GM21423 (cell line): ENCODE results near the gene KCNJ18.
"Not testable (repeated sequence)": the region's sequence is repeated elsewhere in the genome, so short reads cannot be mapped to it uniquely, and the experiment has no call there.

Source experiments
- ATAC-seq: cut with Tn5 transposase; IDR thresholded peaks from one replicate; pipeline ENCODE4 v1.9.1; 2021; ENCODE audit warnings: mild to moderate bottlenecking, moderate library complexity; ENCODE audit not compliant: unreplicated experiment

The KCNJ18 gene

GRCh38 chr17:21702029-21702428, 9.7 kb downstream of the KCNJ18 start:
- ATAC-seq, result not testable (repeated sequence)

- ATAC-seq, result not testable (repeated sequence)
Measured at GRCh38 chr17:21702521-21702920, 10.2 kb downstream of the KCNJ18 start.

GRCh38 chr17:21702940-21703640, 10.8 kb downstream of the KCNJ18 start:
- not testable (repeated sequence) for ATAC-seq

- not testable (repeated sequence) for ATAC-seq
Measured at GRCh38 chr17:21703891-21704872, 11.9 kb downstream of the KCNJ18 start.

GRCh38 chr17:21705021-21705601, 12.8 kb downstream of the KCNJ18 start:
- ATAC-seq, result no peak

GRCh38 chr17:21705746-21706145, 13.4 kb downstream of the KCNJ18 start:
- ATAC-seq, result not testable (repeated sequence)

- not testable (repeated sequence) for ATAC-seq
Measured at GRCh38 chr17:21706546-21706945, 14.2 kb downstream of the KCNJ18 start.

- ATAC-seq, result not testable (repeated sequence)
Measured at GRCh38 chr17:21707131-21707530, 14.8 kb downstream of the KCNJ18 start.

GRCh38 chr17:21707711-21708611, 15.6 kb downstream of the KCNJ18 start:
- not testable (repeated sequence) for ATAC-seq

GRCh38 chr17:21708612-21709535, 16.6 kb downstream of the KCNJ18 start:
- not testable (repeated sequence) for ATAC-seq

- not testable (repeated sequence) for ATAC-seq
Measured at GRCh38 chr17:21709994-21710393, 17.7 kb downstream of the KCNJ18 start.

- not testable (repeated sequence) for ATAC-seq
Measured at GRCh38 chr17:21710486-21710885, 18.2 kb downstream of the KCNJ18 start.

GRCh38 chr17:21711182-21711581, 18.9 kb downstream of the KCNJ18 start:
- no peak for ATAC-seq

GRCh38 chr17:21713020-21713419, 20.7 kb downstream of the KCNJ18 start:
- ATAC-seq, result not testable (repeated sequence)

GRCh38 chr17:21713631-21714030, 21.3 kb downstream of the KCNJ18 start:
- ATAC-seq, result not testable (repeated sequence)

- not testable (repeated sequence) for ATAC-seq
Measured at GRCh38 chr17:21714676-21715075, 22.4 kb downstream of the KCNJ18 start.

- ATAC-seq, result not testable (repeated sequence)
Measured at GRCh38 chr17:21715877-21716276, 23.6 kb downstream of the KCNJ18 start.

GRCh38 chr17:21718971-21719370, 26.6 kb downstream of the KCNJ18 start:
- not testable (repeated sequence) for ATAC-seq
